ENCODE measurements around the gene PPCS. TPM values are rescaled to one million over a fixed set of nuclear protein-coding genes. Genes with fewer than 3 reads are reported as not detected.
"Not testable (repeated sequence)": the region's sequence is repeated elsewhere in the genome, so short reads cannot be mapped to it uniquely, and the experiment has no call there.

Gene PPCS
- total RNA-seq, 1 donor from 2014 or later: 48.0 TPM

DNA sequence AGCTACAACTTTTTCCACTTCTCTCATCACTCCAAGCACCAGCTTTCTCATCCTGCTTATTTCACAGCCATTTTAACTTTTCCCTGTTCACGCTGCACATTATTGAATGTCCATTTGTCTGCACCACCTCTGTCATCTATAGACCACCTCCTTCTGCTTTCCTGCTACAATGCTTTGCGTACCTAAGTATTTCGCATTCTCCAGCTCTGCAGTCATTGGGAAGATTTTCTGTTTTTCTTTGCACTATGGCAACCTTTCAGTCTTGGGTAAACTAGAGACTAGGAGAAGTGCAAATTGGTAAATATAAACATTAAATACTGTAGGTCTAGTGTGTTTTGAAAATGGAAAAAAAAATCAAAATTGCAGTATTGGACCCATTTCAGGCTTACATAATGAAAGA, 7.6 kb downstream of the PPCS start:
- H3K4me1 Mint-ChIP-seq: peaks cover 18% of the 10 kb centered on the region
- peak overlapping the region; percentile 85 for H3K4me3 Mint-ChIP-seq
- intact Hi-C loops (cut with micrococcal nuclease): loop anchor here (1.0 to 10.0 kb wide), 4 partner anchors 82 to 381 kb away; partner anchors contain the start of genes C1orf50, P3H1, RIMKLA and YBX1
- peak overlapping the region; percentile 22 for H3K27ac Mint-ChIP-seq
- H3K27me3 Mint-ChIP-seq: peaks cover 14% of the 10 kb centered on the region
- H3K9me3 Mint-ChIP-seq: no peaks in the 10 kb centered on the region
- no peak for DNase-seq
- peaks cover 22% of the 10 kb centered on the region for H3K36me3 Mint-ChIP-seq (ENCODE audit: low read depth)

DNA sequence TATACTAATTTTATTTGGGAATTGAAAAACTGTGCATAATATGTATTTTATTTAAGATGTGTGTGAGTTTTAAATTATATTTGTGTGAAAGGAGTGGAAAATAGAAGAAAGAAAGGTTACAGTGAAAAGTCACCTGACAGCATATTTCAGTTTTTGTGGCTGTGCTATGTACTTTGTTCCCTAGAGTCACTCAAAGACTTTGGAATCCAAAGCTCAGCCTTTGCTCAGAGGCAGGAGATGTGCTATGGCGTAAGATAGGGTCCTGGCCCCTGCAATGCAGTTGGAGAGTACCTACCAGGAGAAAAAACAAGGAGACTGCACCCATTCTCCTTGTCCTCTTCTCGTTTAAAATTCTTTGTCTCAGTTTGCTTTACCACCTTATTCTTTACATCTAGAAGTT, 9.7 kb downstream of the PPCS start:
- peaks cover 5% of the 10 kb centered on the region for H3K36me3 Mint-ChIP-seq (ENCODE audit: low read depth)
- H3K9me3 Mint-ChIP-seq: no peaks in the 10 kb centered on the region
- H3K4me1 Mint-ChIP-seq: peaks cover 15% of the 10 kb centered on the region
- H3K27ac Mint-ChIP-seq: no peak overlapping the region
- no peak for DNase-seq
- peaks cover 20% of the 10 kb centered on the region for H3K27me3 Mint-ChIP-seq
- intact Hi-C loops (cut with micrococcal nuclease): loop anchor here (10.0 kb wide), 1 partner anchor 379 kb away; the partner anchor contains the start of gene ZNF691
- no peak overlapping the region for H3K4me3 Mint-ChIP-seq

DNA sequence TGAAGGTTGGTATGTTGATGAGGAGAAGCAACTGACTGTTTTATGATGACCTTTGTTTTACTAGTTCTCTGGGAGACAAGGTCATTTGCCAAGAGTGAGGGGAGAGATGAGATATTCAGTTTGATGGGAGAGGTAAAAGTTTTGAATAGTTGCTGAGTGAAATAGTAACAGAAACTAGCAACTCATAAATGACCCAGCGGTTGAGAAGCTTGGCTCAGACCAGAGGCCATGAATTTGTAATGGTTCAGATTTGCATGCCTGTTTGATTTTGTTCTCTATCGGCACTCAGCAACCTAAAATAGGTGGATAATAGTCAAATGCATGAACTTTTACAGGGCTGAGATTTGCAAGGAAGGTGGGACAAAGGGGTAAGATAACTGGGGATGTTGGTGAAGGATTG, 13.4 kb downstream of the PPCS start:
- DNase-seq: no peak
- Mint-ChIP-seq H3K27me3 (peaks cover 15% of the 10 kb centered on the region), H3K4me1 (no peaks in the 10 kb centered on the region), H3K9me3 (no peaks in the 10 kb centered on the region), H3K36me3 (ENCODE audit: low read depth) (no peaks in the 10 kb centered on the region), H3K27ac (no peak overlapping the region), H3K4me3 (no peak overlapping the region)
- intact Hi-C loops (cut with micrococcal nuclease): loop anchor here (10.0 kb wide), 1 partner anchor 375 kb away; the partner anchor contains the start of gene ZNF691

DNA sequence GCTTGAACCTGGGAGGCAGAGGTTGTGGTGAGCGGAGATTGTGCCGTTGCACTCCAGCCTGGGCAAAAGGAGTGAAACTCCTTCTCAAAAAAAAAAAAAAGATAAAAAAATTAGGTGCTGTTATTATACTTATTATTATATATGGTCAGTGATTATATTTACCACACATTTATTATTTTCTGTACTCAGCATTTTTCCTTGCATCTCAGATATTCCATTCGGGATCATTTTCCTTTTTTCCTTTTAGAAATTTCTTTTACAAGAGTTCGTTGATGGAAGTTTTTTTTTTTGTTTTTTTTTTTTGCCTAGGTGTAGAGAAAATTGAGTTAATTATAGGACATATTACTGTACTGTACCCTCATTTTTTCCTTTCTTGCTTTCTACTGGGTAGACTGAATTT, 20.3 kb downstream of the PPCS start:
- DNase-seq: no peak

DNA sequence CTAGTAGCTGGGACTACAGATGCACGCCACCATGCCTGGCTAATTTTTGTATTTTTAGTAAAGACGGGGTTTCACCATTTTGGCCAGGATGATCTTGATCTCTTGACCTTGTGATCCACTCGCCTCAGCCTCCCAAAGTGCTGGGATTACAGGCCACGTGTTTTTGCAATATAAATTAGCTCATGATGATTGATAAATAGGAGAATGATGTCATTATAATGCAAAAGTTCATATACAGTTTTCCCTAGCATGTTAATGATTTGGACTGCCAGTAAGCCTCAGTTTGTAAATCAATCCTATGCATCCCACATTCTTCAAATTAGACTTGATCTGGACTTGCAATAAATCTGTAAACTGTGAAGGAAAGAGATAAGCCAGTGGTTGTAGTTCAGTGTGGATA, 21.0 kb downstream of the PPCS start:
- H3K36me3 Mint-ChIP-seq (ENCODE audit: low read depth); H3K27ac Mint-ChIP-seq; intact Hi-C loops (cut with micrococcal nuclease); DNase-seq; H3K4me3 Mint-ChIP-seq; H3K4me1 Mint-ChIP-seq; H3K27me3 Mint-ChIP-seq; H3K9me3 Mint-ChIP-seq: not testable (repeated sequence)

More for the DNA sequence above, 20.3 kb downstream of the PPCS start:
- Mint-ChIP-seq H3K4me3 (no peak overlapping the region), H3K36me3 (ENCODE audit: low read depth) (no peaks in the 10 kb centered on the region), H3K27ac (no peak overlapping the region), H3K27me3 (peaks cover 6% of the 10 kb centered on the region), H3K9me3 (no peaks in the 10 kb centered on the region), H3K4me1 (no peaks in the 10 kb centered on the region)
- intact Hi-C loops (cut with micrococcal nuclease): no loop called here

DNA sequence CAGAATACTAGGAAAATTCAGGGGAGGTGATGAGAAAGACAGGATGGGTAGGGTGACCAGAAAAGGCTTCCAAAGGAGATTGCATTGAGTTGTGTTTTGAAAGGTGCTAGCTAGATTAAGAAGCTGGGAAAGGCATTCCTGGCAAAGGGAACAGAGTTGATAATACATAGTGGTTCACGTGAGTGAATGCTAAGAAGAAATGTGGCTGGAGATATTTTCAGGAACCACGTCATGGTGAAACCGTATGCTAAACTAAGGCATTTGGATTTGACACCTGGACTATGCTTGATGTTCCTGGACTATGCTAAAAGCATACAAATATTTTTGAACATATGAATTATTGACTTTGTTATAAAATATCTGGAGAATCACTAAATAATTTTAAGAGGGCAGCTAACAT, 21.4 kb downstream of the PPCS start:
- intact Hi-C loops (cut with micrococcal nuclease): no loop called here
- no peak overlapping the region for H3K27ac Mint-ChIP-seq
- H3K27me3 Mint-ChIP-seq: peaks cover 6% of the 10 kb centered on the region
- H3K4me1 Mint-ChIP-seq: no peaks in the 10 kb centered on the region
- H3K9me3 Mint-ChIP-seq: no peaks in the 10 kb centered on the region
- H3K4me3 Mint-ChIP-seq: no peak overlapping the region
- H3K36me3 Mint-ChIP-seq (ENCODE audit: low read depth): no peaks in the 10 kb centered on the region
- no peak for DNase-seq

DNA sequence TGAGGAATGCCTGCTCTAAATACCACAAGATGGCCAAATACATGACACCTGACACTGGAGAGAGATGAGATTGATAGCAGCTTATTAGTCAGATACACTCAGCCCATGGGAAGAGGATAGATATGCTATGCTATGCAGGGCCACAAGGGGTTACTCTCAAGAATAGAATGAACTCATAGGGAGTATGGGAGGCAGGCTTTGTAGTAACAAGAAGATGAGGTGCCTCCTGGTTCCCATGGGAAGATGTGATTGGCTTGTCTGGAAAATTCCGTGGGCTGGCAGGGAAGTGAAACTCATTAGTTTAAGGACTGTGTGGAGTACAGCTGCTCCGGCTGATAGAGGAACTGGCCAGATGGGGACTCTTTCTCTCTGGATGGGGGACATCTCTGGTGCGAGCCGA, 23.3 kb downstream of the PPCS start:
- Mint-ChIP-seq H3K9me3 (no peaks in the 10 kb centered on the region), H3K4me3 (no peak overlapping the region), H3K27ac (no peak overlapping the region), H3K36me3 (ENCODE audit: low read depth) (no peaks in the 10 kb centered on the region), H3K4me1 (no peaks in the 10 kb centered on the region), H3K27me3 (peaks cover 5% of the 10 kb centered on the region)
- DNase-seq: no peak
- intact Hi-C loops (cut with micrococcal nuclease): no loop called here

DNA sequence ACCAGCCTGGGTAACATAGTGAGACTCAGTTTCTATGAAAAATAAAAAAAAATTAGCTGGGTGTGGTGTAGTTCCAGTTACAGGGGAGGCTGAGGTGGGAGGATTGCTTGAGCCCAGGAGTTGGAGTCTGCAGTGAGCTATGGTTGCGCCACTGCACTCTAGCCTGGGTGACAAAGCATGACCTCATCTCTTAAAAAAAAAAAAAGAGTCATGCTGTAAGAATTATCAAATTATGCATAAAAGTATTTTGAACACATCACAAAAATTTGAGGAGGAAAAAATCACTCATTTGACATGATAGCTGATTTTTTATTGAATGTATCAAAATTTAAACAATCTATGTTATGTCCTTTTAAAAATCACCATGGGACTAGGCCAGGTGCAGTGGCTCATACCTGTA, 24.6 kb downstream of the PPCS start:
- Mint-ChIP-seq H3K36me3 (ENCODE audit: low read depth) (no peaks in the 10 kb centered on the region), H3K27ac (no peak overlapping the region), H3K4me3 (no peak overlapping the region), H3K9me3 (no peaks in the 10 kb centered on the region), H3K27me3 (no peaks in the 10 kb centered on the region), H3K4me1 (no peaks in the 10 kb centered on the region)
- DNase-seq: no peak
- intact Hi-C loops (cut with micrococcal nuclease): no loop called here

DNA sequence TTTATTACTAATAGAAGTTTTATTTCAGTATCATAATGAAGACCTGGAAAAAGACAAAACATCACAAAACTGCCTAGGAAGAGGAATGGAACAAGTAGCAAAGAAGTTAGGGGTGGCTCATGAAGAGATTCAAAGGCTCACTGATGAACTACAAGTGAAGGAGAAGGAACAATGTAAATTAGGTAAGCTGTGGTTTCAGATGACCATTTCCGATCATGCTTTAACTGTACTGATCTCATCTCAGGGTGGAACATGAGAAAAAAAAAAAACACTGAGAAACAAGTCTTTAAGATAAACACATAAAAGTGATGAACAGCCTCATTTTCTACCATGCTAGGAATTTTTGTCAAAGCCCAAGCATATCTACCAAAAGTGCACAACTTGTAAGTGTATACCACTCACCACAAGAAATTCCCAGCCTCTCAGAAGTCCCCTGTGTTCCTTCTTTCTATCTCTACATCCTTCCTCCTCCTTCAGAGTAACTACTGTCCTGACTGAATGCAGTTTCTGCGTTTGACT, 26.4 kb downstream of the PPCS start:
- intact Hi-C loops (cut with micrococcal nuclease): no loop called here
- no peak overlapping the region for H3K27ac Mint-ChIP-seq
- no peak overlapping the region for H3K4me3 Mint-ChIP-seq
- no peaks in the 10 kb centered on the region for H3K27me3 Mint-ChIP-seq
- H3K9me3 Mint-ChIP-seq: no peaks in the 10 kb centered on the region
- peak; percentile 43 for DNase-seq
- H3K4me1 Mint-ChIP-seq: no peaks in the 10 kb centered on the region
- no peaks in the 10 kb centered on the region for H3K36me3 Mint-ChIP-seq (ENCODE audit: low read depth)

DNA sequence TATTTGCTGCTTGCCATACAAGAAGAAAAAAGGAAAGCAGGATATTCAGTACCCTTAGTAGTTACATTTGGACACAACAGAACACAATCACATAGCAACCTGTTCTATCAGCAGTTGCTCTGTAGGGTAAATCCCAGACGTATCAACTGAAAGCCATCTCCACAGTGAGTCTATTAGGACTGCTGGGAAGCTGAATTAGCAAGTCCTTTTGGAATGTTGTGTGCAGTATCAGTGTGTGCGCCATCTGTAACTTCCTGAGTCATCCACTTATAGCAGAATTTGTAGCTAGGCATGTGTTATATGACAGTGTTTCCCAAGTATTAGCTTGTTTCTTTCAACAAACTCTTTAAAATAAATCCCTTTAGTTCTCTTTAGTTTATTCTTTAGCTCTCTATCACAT, 28.0 kb downstream of the PPCS start:
- Mint-ChIP-seq H3K27ac (no peak overlapping the region), H3K4me1 (no peaks in the 10 kb centered on the region)

DNA sequence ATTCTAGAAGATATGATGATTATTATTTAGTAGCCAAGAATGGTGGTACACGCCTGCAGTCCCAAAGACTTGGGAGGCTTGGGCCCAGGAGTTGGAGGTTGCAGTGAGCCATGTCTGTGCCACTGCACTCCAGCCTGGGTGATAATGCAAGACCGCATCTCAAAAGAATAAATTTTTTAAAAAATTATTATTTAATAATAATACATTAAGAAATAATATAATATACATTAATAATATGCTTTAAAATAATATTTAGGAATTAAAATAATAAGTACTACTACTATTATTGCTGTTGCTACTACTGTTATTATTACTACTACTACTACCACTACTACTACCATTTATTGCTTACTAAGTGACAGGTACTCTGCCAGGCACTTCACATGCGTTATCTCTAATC, 33.9 kb downstream of the PPCS start:
- no peaks in the 10 kb centered on the region for H3K4me1 Mint-ChIP-seq
- no peak for DNase-seq
- H3K27ac Mint-ChIP-seq: no peak overlapping the region
- H3K27me3 Mint-ChIP-seq: no peaks in the 10 kb centered on the region
- no peaks in the 10 kb centered on the region for H3K9me3 Mint-ChIP-seq
- no peak overlapping the region for H3K4me3 Mint-ChIP-seq
- H3K36me3 Mint-ChIP-seq (ENCODE audit: low read depth): no peaks in the 10 kb centered on the region
- intact Hi-C loops (cut with micrococcal nuclease): no loop called here

More for the DNA sequence above, 28.0 kb downstream of the PPCS start:
- DNase-seq: no peak
- no peaks in the 10 kb centered on the region for H3K27me3 Mint-ChIP-seq
- no peaks in the 10 kb centered on the region for H3K9me3 Mint-ChIP-seq
- no peaks in the 10 kb centered on the region for H3K36me3 Mint-ChIP-seq (ENCODE audit: low read depth)
- no peak overlapping the region for H3K4me3 Mint-ChIP-seq
- intact Hi-C loops (cut with micrococcal nuclease): no loop called here

DNA sequence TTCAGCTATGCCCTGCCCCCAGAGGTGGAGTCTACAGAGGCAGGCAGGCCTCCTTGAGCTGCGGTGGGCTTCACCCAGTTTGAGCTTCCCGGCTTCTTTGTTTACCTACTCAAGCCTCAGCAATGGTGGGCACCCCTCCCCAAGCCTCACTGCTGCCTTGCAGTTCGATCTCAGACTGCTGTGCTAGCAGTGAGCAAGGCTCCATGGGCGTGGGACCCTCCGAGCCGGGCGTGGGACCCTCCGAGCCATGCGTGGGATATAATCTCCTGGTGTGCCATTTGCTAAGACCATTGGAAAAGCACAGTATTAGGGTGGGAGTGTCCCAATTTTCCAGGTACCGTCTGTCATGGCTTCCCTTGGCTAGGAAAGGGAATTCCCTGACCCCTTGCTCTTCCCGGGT, 45.7 kb downstream of the PPCS start:
- H3K36me3 Mint-ChIP-seq (ENCODE audit: low read depth); H3K4me3 Mint-ChIP-seq; H3K9me3 Mint-ChIP-seq; H3K27me3 Mint-ChIP-seq; H3K4me1 Mint-ChIP-seq; H3K27ac Mint-ChIP-seq; DNase-seq; intact Hi-C loops (cut with micrococcal nuclease): not testable (repeated sequence)

DNA sequence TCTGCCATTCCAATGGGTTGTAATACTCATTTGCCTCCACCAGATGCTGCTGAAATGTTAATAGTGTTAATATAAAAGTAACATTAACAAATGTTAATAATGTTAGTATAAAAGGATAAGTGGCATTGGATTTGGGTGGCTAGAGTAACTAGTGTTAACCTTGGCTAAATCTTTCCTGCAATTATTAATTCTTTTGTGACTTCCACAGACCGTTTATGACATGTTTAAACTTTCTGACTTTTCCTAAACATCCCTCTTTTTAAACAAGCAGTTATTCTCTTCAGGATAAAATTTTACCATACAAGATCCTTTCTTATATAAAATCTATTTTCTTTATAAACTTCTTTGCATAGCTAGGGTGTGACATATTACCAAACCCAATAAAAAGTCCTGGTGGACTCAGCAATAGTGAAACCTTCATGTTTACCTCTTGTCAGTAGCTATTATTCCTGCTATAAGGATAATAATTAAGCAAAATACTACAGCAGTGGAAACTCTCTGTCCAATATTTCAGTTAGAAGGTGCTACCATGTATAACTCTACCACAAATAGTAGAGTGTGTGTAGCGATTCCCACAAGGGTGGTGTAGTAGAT, 48.3 kb downstream of the PPCS start:
- intact Hi-C loops (cut with micrococcal nuclease): no loop called here
- Mint-ChIP-seq H3K4me3 (no peak overlapping the region), H3K4me1 (no peaks in the 10 kb centered on the region), H3K36me3 (ENCODE audit: low read depth) (no peaks in the 10 kb centered on the region), H3K27ac (no peak overlapping the region), H3K27me3 (no peaks in the 10 kb centered on the region), H3K9me3 (peaks cover 3% of the 10 kb centered on the region)
- DNase-seq: no peak

DNA sequence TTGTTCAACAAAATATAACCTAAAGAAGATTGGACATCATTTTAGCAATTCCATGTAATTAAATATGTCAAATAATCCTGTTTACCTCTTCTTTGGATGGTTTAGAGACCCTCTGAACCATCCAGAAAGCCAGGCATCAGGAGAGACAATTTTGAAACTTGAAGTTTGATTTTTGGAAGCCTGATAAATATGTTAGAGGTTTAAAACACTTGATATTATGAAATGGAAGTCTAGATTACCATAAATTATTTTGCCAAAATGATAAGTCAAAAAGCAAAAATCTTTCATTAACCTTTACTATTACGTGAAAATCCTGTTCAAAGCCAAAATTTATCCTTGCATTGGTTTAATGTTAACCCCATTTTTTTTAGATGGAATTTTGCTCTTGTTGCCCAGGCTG, 50.2 kb downstream of the PPCS start:
- Mint-ChIP-seq H3K27ac (no peak overlapping the region), H3K27me3 (no peaks in the 10 kb centered on the region), H3K4me1 (no peaks in the 10 kb centered on the region), H3K36me3 (ENCODE audit: low read depth) (no peaks in the 10 kb centered on the region), H3K9me3 (peaks cover 10% of the 10 kb centered on the region), H3K4me3 (no peak overlapping the region)
- intact Hi-C loops (cut with micrococcal nuclease): no loop called here
- no peak for DNase-seq

All from activated CD4-positive, alpha-beta T cell treated with anti-CD3 and anti-CD28 coated beads, Interleukin-2, amount 10 ng/mL, durations not matched to agents 24 days and 14 days (primary cell).